NCI-H1694 (cell line): ENCODE data around the gene SRP9.

Source experiments
- DNase-seq: peaks from one replicate; lab custom pipeline; 2025; lab: John Stamatoyannopoulos, UW

Gene SRP9

GRCh38 chr1:225777583-225778336, at the start of gene SRP9:
Gene SRP9 (plus strand): TSS chr1:225777826. CDS start chr1:225777941, 115 bp downstream.
- peak; percentile 98 for DNase-seq

- DNase-seq, result no peak
Measured at GRCh38 chr1:225731491-225731890, 46.1 kb upstream of the SRP9 start.

- DNase-seq, result peak; percentile 51
Measured at GRCh38 chr1:225733254-225733653, 44.4 kb upstream of the SRP9 start.

GRCh38 chr1:225735252-225736149, 42.1 kb upstream of the SRP9 start:
- peak; percentile 98 for DNase-seq

GRCh38 chr1:225736437-225737098, 41.1 kb upstream of the SRP9 start:
- DNase-seq, result no peak

- no peak for DNase-seq
Measured at GRCh38 chr1:225737161-225737560, 40.5 kb upstream of the SRP9 start.

GRCh38 chr1:225737866-225738265, 39.8 kb upstream of the SRP9 start:
- no peak for DNase-seq

GRCh38 chr1:225738763-225739162, 38.9 kb upstream of the SRP9 start:
- no peak for DNase-seq

- DNase-seq, result no peak
Measured at GRCh38 chr1:225739542-225740107, 38.0 kb upstream of the SRP9 start.

GRCh38 chr1:225744745-225745144, 32.9 kb upstream of the SRP9 start:
- DNase-seq, result no peak

- no peak for DNase-seq
Measured at GRCh38 chr1:225745273-225745672, 32.4 kb upstream of the SRP9 start.

GRCh38 chr1:225746361-225747179, 31.1 kb upstream of the SRP9 start:
- peak; percentile 96 for DNase-seq

GRCh38 chr1:225747566-225747965, 30.1 kb upstream of the SRP9 start:
- no peak for DNase-seq

GRCh38 chr1:225748529-225748928, 29.1 kb upstream of the SRP9 start:
- DNase-seq, result no peak

GRCh38 chr1:225749706-225750105, 27.9 kb upstream of the SRP9 start:
- DNase-seq, result no peak

GRCh38 chr1:225750420-225750819, 27.2 kb upstream of the SRP9 start:
- no peak for DNase-seq

- DNase-seq, result no peak
Measured at GRCh38 chr1:225750875-225751824, 26.5 kb upstream of the SRP9 start.

GRCh38 chr1:225752245-225752644, 25.4 kb upstream of the SRP9 start:
- no peak for DNase-seq

GRCh38 chr1:225754940-225755641, 22.5 kb upstream of the SRP9 start:
- no peak for DNase-seq
